Measurements from ENCODE around the gene MLH3. TPM values are rescaled to one million over a fixed set of nuclear protein-coding genes. Genes with fewer than 3 reads are reported as not detected.

Gene MLH3
- total RNA-seq, 1 experiment from 2014 or later = 9.3 TPM

DNA sequence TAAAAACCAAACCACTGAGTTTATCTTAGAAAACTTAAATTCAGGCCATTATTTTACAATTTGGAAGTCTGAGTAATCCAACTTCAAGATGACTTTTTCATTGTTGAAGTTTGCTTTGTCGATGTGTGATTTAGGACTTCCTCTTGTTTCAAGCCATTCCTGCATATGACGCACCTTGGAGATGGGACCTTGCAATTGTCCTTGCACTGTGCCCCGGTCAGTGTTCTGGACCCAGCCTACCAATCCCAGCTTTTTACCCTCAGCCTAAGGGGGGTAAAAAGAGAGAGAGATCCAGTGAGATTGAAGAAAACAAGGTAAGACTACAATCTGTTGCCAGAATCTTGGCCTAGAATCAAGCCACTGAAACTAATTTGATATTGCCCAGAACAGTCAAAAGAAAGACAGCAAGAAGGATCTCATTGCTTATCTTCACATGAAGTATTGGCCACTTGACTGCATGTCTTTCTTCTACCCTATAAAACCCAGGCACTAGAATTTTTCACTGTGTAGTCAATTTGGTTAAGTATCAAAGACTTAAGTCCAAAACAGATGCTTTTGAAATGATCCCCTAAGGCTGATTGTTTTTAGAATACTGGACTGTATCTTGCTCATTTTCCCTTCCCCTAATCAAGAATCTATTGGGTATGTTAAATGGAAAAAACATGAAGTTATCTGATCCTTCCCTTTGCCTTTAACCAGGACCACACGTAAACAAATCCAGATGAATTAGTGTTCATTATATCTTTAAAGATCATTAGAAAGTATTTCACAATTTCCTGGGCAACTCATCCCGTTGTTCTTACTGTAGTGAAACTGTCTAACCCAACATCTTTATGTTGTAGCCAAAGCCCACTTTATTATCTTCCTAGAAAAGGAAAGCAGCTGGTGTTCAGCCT is 2.4 kb upstream of the MLH3 start:
- Histone ChIP-seq H3K9me3 (replicated peaks) (no peaks in the 10 kb centered on the region; the same call in 1 of the 2 replicates), H3K4me1 (no peaks in the 10 kb centered on the region), H3K27me3 (no peaks in the 10 kb centered on the region), H3K36me3 (peaks cover 27% of the 10 kb centered on the region), H3K27ac (no peak overlapping the region), H3K4me3 (no peak overlapping the region)
- DNase-seq = no peak

DNA sequence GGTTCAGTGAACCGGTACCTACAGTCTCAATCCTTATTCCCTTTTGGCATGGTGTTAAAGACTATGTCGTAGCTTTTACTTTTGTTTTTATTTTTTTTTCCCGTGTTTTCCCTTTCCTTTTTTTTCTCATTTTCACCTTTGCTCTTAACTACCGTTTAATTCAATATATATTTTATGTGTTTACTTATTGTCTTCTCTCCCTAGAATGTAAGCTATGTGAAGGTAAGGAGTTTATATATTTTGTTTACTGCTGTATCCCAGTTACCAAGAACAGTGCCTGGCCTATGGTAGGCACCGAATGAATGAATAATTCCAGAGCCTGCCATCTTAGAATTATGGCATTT is 261 bp upstream of the MLH3 start:
- H3K4me3 ChIP-seq = peak overlapping the region; percentile 53
- no peaks in the 10 kb centered on the region for H3K27me3 ChIP-seq
- peak overlapping the region; percentile 59 for H3K27ac ChIP-seq
- no peaks in the 10 kb centered on the region for H3K4me1 ChIP-seq
- peaks cover 27% of the 10 kb centered on the region for H3K36me3 ChIP-seq
- H3K9me3 ChIP-seq (replicated peaks) = no peaks in the 10 kb centered on the region; the same call in 1 of the 2 replicates
- DNase-seq = no peak

DNA sequence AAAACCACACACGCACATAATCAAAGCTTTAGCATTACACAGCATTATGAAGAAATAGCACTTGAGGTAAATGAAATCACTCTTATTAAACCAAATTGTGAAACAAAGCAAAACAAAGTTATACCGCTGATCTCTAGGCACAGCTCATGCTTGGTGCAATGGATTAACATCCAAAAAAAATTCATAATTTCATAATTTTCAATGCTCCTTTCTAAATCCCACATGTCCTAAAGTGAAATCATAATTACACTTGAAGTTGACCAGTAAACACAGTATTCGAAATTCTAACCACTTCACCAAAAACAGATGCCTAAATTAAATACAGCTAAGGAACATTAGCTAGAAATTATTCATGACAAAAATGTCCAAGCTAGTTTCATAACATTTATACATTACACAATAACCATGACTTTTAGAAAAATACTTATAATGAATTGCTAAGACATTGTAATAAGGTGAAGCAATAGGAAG is 1.5 kb downstream of the MLH3 start:
- no peak for DNase-seq
- Histone ChIP-seq H3K36me3 (peaks cover 17% of the 10 kb centered on the region), H3K4me3 (no peak overlapping the region), H3K9me3 (replicated peaks) (no peaks in the 10 kb centered on the region), H3K4me1 (no peaks in the 10 kb centered on the region; the same call in 1 of the 2 replicates), H3K27ac (no peak overlapping the region), H3K27me3 (no peaks in the 10 kb centered on the region)

DNA sequence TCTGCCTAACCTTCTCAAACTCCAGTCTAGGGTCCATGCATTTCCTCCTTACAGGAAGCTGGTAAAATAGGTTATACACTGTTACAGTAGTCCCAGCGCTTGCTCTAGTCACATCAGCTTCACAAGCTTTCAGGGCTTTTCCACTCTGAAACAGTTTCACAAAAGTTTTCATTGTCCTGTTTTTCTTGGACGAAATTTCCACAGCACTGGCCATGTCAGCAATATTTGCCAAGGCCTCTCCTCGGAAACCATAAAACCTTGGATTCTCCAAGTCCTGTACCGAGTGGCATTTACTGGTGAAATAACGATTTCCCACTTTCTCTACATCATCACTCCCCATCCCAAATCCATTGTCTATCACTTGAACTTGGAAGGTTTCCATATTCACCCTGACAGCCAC is 2.1 kb downstream of the MLH3 start:
- no peak overlapping the region for H3K27ac ChIP-seq
- H3K4me3 ChIP-seq = no peak overlapping the region
- H3K4me1 ChIP-seq = peaks cover 1% of the 10 kb centered on the region
- H3K27me3 ChIP-seq = no peaks in the 10 kb centered on the region
- DNase-seq = no peak
- no peaks in the 10 kb centered on the region for H3K9me3 ChIP-seq (replicated peaks)
- H3K36me3 ChIP-seq = peaks cover 12% of the 10 kb centered on the region

DNA sequence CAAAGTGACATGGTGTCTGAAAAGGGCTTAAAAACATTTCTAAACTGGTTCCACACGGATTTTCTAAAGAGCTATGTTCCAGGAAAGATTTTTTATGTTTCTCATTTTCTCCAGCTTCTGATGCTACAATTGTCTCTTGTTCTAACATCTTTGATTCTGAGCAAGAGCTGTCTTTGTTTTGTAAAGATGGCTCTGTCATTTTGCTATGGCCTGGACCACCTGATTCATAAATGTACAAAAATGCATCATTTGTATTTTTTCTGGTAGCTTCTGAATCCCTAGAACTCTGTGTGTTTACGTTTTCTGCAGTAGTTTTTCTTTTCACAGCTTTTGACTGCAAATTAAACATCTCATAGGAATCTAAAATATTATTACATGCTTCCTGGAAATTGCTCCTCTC is 3.2 kb downstream of the MLH3 start:
- DNase-seq = no peak
- Histone ChIP-seq H3K27me3 (no peaks in the 10 kb centered on the region), H3K9me3 (replicated peaks) (no peaks in the 10 kb centered on the region), H3K4me1 (peaks cover 12% of the 10 kb centered on the region), H3K4me3 (no peak overlapping the region), H3K27ac (no peak overlapping the region), H3K36me3 (peaks cover 10% of the 10 kb centered on the region)

DNA sequence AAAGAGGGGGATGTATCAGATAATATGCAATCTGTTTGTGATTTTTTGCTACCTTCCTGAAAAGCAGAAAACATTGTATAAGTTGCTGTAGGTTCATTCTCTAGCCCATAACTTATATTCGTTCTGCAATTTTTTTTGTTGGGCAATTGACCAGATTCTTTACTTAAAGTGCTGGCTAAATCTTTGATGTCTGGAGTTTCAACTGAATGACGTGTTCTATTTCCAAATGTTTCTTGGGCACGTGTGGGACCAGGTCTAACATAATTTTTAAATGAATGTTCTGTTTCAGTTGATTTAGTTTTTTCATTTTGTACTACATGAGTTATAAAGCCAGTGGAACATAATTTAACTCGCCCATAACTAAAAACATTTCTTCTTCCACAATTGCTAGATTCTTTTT is 3.8 kb downstream of the MLH3 start:
- DNase-seq = no peak
- Histone ChIP-seq H3K4me3 (no peak overlapping the region), H3K27ac (no peak overlapping the region), H3K36me3 (peaks cover 6% of the 10 kb centered on the region), H3K9me3 (replicated peaks) (no peaks in the 10 kb centered on the region), H3K27me3 (no peaks in the 10 kb centered on the region), H3K4me1 (peaks cover 18% of the 10 kb centered on the region)

DNA sequence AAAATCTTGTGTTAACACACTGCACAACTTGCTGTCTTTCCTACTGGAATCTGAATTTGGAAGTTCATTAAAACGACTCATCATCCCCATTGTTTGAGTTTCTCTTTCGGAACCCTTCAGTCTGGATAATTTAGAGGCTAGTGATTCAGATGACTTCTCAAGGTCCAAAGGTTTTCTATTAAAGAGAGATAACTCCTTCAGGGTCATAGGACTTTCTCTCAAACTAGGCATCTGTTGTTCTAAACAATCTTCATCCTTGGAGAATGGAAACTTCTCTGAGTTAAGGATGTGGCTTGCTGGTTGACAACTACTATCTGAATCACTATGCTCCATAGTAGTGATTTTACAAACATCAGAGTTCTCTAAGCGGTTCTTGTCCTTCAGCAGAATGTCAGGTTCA is 4.4 kb downstream of the MLH3 start:
- no peak overlapping the region for H3K4me3 ChIP-seq
- no peaks in the 10 kb centered on the region for H3K27me3 ChIP-seq
- no peaks in the 10 kb centered on the region for H3K36me3 ChIP-seq
- no peak overlapping the region for H3K27ac ChIP-seq
- no peak for DNase-seq
- no peaks in the 10 kb centered on the region for H3K9me3 ChIP-seq (replicated peaks)
- peaks cover 22% of the 10 kb centered on the region for H3K4me1 ChIP-seq

DNA sequence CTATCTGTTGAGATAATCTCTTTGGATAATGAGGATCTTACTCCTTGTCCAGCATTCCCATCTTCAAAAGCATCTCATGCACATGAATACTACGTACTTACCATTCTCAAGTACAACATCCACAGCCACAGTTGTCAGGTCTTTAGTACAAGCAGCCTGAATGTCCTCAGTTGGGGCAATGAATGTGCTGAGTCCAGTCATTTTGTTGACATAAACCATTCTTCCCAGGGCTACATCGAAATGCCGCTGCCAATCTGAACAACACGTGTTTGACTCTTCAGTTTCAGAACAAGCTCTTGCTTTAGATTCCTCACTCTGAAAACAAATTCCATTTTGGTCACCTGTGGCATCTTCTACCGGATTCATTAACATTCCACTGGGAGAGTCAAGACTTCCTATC is 5.0 kb downstream of the MLH3 start:
- no peaks in the 10 kb centered on the region for H3K27me3 ChIP-seq
- peaks cover 28% of the 10 kb centered on the region for H3K4me1 ChIP-seq
- no peak for DNase-seq
- H3K36me3 ChIP-seq = no peaks in the 10 kb centered on the region
- H3K9me3 ChIP-seq (replicated peaks) = no peaks in the 10 kb centered on the region
- H3K4me3 ChIP-seq = no peak overlapping the region
- no peak overlapping the region for H3K27ac ChIP-seq

DNA sequence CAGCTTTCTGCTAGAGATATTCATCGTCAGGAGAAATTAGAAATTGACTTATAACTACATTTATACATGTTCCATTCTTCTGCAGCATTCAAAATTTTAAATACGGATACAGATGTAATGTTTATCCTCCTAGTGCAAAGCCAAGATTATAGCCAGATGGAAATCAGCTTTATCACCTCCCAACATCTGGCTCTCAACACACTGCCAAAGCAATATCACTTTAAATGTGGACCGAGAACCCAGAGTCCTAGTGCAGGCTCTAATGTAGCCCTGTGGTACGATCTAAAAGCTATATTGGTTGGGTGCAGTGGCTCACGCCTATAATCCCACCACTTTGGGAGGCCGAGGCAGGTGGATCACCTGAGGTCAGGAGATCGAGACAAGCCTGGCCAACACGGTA is 6.5 kb downstream of the MLH3 start:
- H3K27ac ChIP-seq = no peak overlapping the region
- no peaks in the 10 kb centered on the region for H3K27me3 ChIP-seq
- no peak overlapping the region for H3K4me3 ChIP-seq
- H3K4me1 ChIP-seq = peaks cover 36% of the 10 kb centered on the region
- H3K9me3 ChIP-seq (replicated peaks) = no peaks in the 10 kb centered on the region
- no peaks in the 10 kb centered on the region for H3K36me3 ChIP-seq
- DNase-seq = peak in 1 of 2 experiments; percentile 6

DNA sequence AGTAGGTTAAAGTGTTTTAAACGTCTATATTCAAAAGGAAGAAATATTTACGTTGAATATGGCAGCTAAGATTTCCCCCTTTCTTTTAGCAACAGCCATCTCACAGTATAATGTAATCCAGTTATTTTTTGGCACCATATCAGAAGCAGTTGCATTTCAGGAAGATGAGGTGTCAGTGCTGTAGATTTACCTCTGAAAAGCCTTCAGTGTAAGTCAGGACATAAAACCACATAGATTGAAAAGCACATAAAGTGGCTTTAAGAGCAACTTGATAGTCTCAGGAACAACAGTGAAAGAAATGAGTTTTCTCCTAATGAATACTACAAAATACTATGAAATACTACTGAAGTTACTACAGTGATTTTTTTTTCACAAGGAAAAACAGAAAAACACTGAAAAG is 6.9 kb downstream of the MLH3 start:
- no peaks in the 10 kb centered on the region for H3K9me3 ChIP-seq (replicated peaks)
- no peak overlapping the region for H3K4me3 ChIP-seq
- H3K4me1 ChIP-seq = peaks cover 36% of the 10 kb centered on the region
- no peaks in the 10 kb centered on the region; the same call in 1 of the 2 replicates for H3K36me3 ChIP-seq
- peak overlapping the region; percentile 96 for H3K27ac ChIP-seq
- DNase-seq = peak in 1 of 2 experiments; percentile 54
- H3K27me3 ChIP-seq = no peaks in the 10 kb centered on the region

DNA sequence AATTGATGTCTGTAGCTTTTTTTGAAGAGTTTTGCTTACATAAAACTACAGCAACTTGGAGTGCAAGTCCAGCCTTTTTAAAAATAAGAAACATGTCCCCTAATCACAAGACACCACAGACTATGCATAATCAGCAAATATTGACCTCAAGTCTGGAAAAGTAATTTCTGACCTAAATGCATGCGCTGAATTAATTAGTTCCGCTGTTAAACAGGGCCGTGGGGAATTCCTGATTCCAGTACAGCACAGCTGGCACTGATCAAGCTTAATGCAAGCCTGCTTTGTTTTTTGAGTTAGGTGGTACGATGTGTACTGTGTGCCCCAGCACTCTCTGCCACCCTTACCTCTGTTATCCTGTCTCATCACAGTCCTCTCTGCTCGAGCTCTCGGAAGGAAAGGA is 9.2 kb downstream of the MLH3 start:
- no peaks in the 10 kb centered on the region; the same call in 1 of the 2 replicates for H3K36me3 ChIP-seq
- peak; percentile 86 to 92 for DNase-seq
- peaks cover 36% of the 10 kb centered on the region for H3K4me1 ChIP-seq
- peak overlapping the region; percentile 96 for H3K27ac ChIP-seq
- H3K27me3 ChIP-seq = no peaks in the 10 kb centered on the region
- H3K9me3 ChIP-seq (replicated peaks) = no peaks in the 10 kb centered on the region
- H3K4me3 ChIP-seq = no peak overlapping the region

DNA sequence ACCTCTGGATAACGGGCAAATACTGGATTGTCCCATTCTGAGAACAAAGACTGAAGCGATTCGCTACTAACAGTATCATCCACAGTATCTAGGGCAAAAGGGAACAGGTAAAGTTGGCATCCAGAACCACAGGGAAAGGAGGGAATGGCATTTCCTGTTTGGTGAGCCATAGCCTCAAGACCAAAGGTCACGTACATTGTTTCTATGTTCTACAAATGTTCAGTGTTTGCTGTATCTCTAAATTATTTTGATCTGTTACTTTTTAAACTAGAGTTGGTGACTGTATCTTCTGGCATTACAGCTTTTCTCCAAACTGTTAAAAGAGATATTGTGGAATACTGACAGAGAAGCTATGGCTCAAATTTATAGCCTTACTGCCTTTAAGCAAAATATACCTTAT is 9.7 kb downstream of the MLH3 start:
- Histone ChIP-seq H3K4me3 (no peak overlapping the region), H3K36me3 (no peaks in the 10 kb centered on the region; the same call in 1 of the 2 replicates), H3K9me3 (replicated peaks) (no peaks in the 10 kb centered on the region), H3K27ac (peak overlapping the region; percentile 96), H3K4me1 (peaks cover 36% of the 10 kb centered on the region), H3K27me3 (no peaks in the 10 kb centered on the region)
- peak; percentile 15 to 45 for DNase-seq

DNA sequence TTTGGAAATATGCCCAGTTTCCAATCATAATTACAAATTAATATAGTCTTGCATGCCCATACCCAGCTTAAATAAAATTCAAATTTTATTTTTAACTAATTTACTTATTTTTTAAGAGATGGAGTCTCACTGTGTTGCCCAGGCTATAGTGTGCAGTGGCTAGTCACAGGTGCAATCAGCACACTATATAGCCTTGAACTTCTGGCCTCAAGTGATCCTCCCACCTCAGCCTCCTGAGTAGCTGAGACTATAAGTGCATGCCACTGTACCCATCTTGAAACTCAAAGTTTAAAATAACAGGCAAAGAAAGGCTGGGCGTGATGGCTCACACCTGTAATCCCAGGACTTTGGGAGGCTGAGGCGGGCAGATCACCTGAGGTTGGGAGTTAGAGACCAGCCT is 10.3 kb downstream of the MLH3 start:
- Histone ChIP-seq H3K36me3 (no peaks in the 10 kb centered on the region; the same call in 1 of the 2 replicates), H3K27ac (peak overlapping the region; percentile 96), H3K4me3 (no peak overlapping the region)

DNA sequence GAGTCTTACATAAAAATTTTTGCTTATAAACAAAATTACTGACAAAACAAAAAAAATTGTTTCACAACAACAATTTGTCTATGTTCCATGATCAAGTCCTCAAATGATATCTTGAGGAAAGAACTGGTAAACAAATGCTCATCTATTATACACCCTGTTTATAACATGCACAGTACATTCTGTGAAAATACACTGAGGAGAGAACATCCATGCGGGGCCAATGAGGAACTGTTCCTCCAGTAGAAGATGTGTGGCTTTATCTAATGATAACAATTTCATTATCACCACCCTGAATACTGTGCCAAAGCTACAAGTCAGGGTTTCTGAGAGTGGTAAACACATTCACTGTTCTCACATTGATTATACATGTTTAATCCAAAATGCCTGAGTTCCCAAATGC is 10.8 kb downstream of the MLH3 start:
- no peak for DNase-seq
- peak overlapping the region; percentile 96; the same call in 1 of the 2 replicates for H3K27ac ChIP-seq
- no peaks in the 10 kb centered on the region; the same call in 1 of the 2 replicates for H3K36me3 ChIP-seq
- H3K4me3 ChIP-seq = no peak overlapping the region
- no peaks in the 10 kb centered on the region for H3K9me3 ChIP-seq (replicated peaks)
- H3K4me1 ChIP-seq = peaks cover 36% of the 10 kb centered on the region
- H3K27me3 ChIP-seq = no peaks in the 10 kb centered on the region

More for the DNA sequence above, 10.3 kb downstream of the MLH3 start:
- no peaks in the 10 kb centered on the region for H3K9me3 ChIP-seq (replicated peaks)
- no peaks in the 10 kb centered on the region for H3K27me3 ChIP-seq
- peaks cover 36% of the 10 kb centered on the region for H3K4me1 ChIP-seq
- no peak for DNase-seq

DNA sequence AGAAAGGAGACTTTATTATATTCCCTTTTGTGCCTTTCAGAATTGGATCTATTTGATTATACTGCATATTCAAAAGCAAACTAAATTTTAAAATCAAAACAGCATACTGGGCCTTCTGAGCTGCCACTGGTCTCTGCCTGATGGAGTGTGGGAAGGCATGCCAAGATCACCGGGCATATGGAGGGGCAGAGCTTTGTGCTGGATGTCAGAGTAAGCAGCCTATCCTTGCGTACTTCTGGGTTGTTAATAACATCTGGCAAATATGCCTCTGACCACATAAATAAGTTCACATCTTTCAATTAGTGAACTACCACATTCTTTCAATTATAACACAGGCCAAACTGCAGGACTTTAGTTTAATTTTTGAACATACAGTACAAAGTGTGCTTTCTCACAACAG is 18.3 kb downstream of the MLH3 start:
- no peaks in the 10 kb centered on the region; the same call in 1 of the 2 replicates for H3K36me3 ChIP-seq
- no peak overlapping the region for H3K27ac ChIP-seq
- no peaks in the 10 kb centered on the region for H3K9me3 ChIP-seq (replicated peaks)
- H3K4me1 ChIP-seq = peaks cover 6% of the 10 kb centered on the region
- no peak overlapping the region for H3K4me3 ChIP-seq
- no peak for DNase-seq
- H3K27me3 ChIP-seq = no peaks in the 10 kb centered on the region
